Choroid plexus epithelial cell (primary cell): ENCODE data around the gene CBFB.
A peak's percentile ranks its signal among the peaks of the same experiment; 100 is the strongest.

Experiments used
- DNase-seq: peaks from one replicate; pipeline ENCODE4 v3.0.0-alpha.2; 2010; ENCODE audit warnings: low read depth
- H3K4me3 ChIP-seq: 2 replicates; pipeline ENCODE4 v1.5.1; 2011; ENCODE audit warnings: low read depth, mild to moderate bottlenecking, control low read depth, low read length, moderate library complexity
- TF ChIP-seq, protein P1 (sequence below): conservative IDR thresholded peaks from 2 replicates; pipeline ENCODE4 v1.5.1; 2011; ENCODE audit warnings: low read depth, mild to moderate bottlenecking, control low read depth, inconsistent platforms, low read length, moderate library complexity

Gene CBFB

DNA sequence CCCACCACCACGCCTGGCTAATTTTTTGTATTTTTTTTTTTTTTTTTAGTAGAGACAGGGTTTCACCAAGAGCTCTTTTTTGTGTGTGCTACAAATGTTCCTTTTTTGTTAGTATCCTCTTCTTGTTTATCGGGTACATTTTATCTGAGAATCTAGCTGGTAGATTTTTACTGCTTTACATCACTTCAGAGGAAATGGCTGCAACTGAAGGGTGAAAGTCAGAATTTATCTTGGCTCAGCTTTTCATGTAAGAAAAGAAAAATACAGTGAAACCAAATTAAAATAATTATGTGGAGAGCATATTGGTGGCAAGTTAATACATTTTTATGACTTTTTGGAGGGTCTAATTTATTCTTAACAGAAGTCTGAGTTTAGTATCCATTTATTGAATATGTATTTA lies 26.0 kb downstream of the CBFB start:
- TF ChIP-seq, protein P1, sequence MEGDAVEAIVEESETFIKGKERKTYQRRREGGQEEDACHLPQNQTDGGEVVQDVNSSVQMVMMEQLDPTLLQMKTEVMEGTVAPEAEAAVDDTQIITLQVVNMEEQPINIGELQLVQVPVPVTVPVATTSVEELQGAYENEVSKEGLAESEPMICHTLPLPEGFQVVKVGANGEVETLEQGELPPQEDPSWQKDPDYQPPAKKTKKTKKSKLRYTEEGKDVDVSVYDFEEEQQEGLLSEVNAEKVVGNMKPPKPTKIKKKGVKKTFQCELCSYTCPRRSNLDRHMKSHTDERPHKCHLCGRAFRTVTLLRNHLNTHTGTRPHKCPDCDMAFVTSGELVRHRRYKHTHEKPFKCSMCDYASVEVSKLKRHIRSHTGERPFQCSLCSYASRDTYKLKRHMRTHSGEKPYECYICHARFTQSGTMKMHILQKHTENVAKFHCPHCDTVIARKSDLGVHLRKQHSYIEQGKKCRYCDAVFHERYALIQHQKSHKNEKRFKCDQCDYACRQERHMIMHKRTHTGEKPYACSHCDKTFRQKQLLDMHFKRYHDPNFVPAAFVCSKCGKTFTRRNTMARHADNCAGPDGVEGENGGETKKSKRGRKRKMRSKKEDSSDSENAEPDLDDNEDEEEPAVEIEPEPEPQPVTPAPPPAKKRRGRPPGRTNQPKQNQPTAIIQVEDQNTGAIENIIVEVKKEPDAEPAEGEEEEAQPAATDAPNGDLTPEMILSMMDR, result no peak
- DNase-seq, result peak; percentile 13
- no peak overlapping the region for H3K4me3 ChIP-seq

DNA sequence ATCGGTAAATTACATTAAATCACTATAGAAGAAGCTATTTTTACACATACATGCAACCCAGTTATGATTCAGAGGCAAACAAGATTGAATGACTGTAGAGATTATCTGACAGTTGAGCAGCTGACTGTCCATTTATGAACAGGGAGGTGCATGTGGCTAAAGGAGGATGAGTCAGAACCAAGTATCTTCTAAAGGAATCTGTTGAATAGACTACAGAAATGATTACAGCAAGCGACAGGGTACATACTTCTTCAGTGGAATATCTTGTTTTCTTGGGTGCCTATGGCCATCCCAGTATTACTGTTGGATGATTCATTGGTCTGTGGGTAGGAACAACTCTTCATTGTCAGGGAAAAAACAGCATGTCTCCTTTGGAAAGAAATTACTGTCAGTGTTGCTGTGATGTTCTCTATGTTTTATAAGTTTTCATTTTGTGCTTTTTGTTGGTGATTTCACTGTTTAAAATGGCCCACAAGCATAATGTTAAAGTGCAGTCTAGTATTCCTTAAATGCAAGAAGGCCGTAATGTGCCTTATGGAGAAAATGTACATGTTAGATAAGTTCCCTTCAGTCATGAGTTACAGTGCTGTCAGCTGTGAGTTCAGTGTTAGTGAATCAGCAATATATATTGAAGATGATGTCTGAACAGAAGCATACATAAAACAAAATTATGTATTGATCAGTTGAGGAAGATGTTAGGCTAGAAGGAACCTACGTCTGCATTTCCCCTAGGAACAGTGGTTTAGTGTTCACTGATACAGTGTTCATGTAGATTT lies 27.0 kb downstream of the CBFB start:
- DNase-seq, result peak; percentile 97
- TF ChIP-seq, protein P1, result no peak
- no peak overlapping the region for H3K4me3 ChIP-seq

DNA sequence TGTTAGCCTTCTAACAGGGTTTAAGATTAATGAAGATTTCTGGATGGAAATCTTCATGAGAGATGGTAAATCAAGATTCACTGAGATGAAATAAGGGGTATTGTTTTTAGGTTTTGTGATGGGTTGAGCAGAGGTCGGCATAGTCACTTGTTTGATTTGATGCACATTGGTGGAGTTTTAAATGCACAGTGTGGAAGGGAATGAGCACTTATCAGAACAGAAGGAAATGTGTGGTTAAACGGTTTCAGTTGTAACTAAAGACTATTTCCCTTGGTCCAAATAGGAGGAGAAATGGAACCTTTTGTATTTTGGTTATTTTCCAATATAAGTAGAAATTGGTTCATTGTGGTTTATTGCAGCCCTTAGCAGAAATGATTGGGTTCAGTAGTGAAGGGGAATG lies 34.1 kb downstream of the CBFB start:
- H3K4me3 ChIP-seq, result no peak overlapping the region
- DNase-seq, result no peak
- TF ChIP-seq, protein P1, result no peak

- TF ChIP-seq, protein P1, result no peak
- peak; percentile 32 for DNase-seq
- H3K4me3 ChIP-seq, result no peak overlapping the region
Observed at GRCh38 chr16:67068212-67068753, 39.3 kb downstream of the CBFB start.

- DNase-seq, result no peak
- TF ChIP-seq, protein P1, result no peak
- H3K4me3 ChIP-seq, result no peak overlapping the region
Observed at GRCh38 chr16:67071476-67072048, 42.6 kb downstream of the CBFB start.

DNA sequence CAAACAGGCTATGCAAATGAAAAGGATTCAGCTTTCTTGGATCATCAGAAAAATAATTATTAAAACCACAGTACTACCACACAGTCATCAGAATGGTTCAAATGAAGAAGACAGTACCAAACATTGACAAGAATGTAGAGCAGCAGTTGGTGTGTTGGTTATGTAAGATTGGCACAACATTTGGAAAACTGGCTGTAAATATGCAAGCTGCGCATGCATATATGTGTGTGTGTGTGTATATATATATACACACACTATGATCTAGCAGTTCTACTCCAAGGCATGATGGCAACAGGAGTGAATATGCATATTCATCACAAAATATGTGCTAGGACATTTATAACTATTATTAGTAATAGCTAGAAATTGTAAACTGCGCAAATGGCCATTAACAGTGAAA lies 46.4 kb downstream of the CBFB start:
- no peak overlapping the region for H3K4me3 ChIP-seq
- TF ChIP-seq, protein P1, result no peak
- DNase-seq, result no peak
